DND-41 (cell line): ENCODE data around the gene PAM16.

Experiments
- ATAC-seq: fragments of 200-7000 bp; cut with Tn5 transposase; 3 replicates; pipeline ENCODE4 v1.9.1; 2021; ENCODE audit warnings: low read depth; ENCODE audit not compliant: insufficient read depth
- DNase-seq: peaks from one replicate; pipeline ENCODE4 v3.0.0-alpha.2; 2020
- H2AFZ ChIP-seq: 2 replicates; pipeline ENCODE4 v1.6.0; 2012; ENCODE audit warnings: low read depth, low read length
- H3K27ac ChIP-seq: 2 replicates; pipeline ENCODE4 v1.5.1; 2012; ENCODE audit warnings: low read length, inconsistent platforms
- H3K27me3 ChIP-seq: fragments of 200-600 bp; sonication (generic); 2 replicates; pipeline ENCODE4 v1.6.0; 2012; ENCODE audit warnings: low read length, mild to moderate bottlenecking, inconsistent platforms; ENCODE audit not compliant: insufficient read depth, poor library complexity
- H3K36me3 ChIP-seq: 2 replicates; pipeline ENCODE4 v1.5.1; 2012; ENCODE audit warnings: low read length, inconsistent platforms; ENCODE audit not compliant: insufficient read depth
- H3K4me1 ChIP-seq: 2 replicates; pipeline ENCODE4 v1.5.1; 2012; ENCODE audit warnings: mild to moderate bottlenecking, low read length; ENCODE audit not compliant: insufficient read depth
- H3K4me2 ChIP-seq: 2 replicates; pipeline ENCODE4 v1.6.0; 2012; ENCODE audit warnings: mild to moderate bottlenecking, moderate library complexity, low read length, inconsistent platforms; ENCODE audit not compliant: insufficient read depth
- H3K4me3 ChIP-seq, 2 experiments: fragments of 200-600 bp in 1 of 2; shearing (Covaris generic) in 1 of 2; 2 replicates each; pipeline ENCODE4 v1.5.1; 2012 to 2016; ENCODE audit warnings: inconsistent platforms in 2 of 2, low read length in 2 of 2, mild to moderate bottlenecking in 2 of 2, low read depth in 1 of 2, moderate library complexity in 1 of 2
- H3K79me2 ChIP-seq: 2 replicates; pipeline ENCODE4 v1.6.0; 2012; ENCODE audit warnings: low read length, inconsistent platforms; ENCODE audit not compliant: insufficient read depth
- H3K9ac ChIP-seq: 2 replicates; pipeline ENCODE4 v1.6.0; 2012; ENCODE audit warnings: low read depth, mild to moderate bottlenecking, inconsistent platforms, low read length, moderate library complexity
- H3K9me3 ChIP-seq: 2 replicates; pipeline ENCODE4 v1.5.1; 2012; ENCODE audit warnings: low read length, moderate library complexity, mild to moderate bottlenecking, inconsistent platforms; ENCODE audit not compliant: insufficient read depth, severe bottlenecking
- H4K20me1 ChIP-seq: 2 replicates; pipeline ENCODE4 v1.6.0; 2012; ENCODE audit warnings: low read length; ENCODE audit not compliant: insufficient read depth
- CTCF ChIP-seq: IDR thresholded peaks from 2 replicates; pipeline ENCODE4 v1.5.1; 2012; ENCODE audit warnings: borderline replicate concordance, low read length, moderate library complexity, mild to moderate bottlenecking; ENCODE audit not compliant: poor library complexity, severe bottlenecking; ENCODE audit errors: extremely low read depth
- EZH2 ChIP-seq: IDR thresholded peaks from 3 replicates; pipeline ENCODE4 v1.6.1; 2012; ENCODE audit warnings: borderline replicate concordance, low read depth, mild to moderate bottlenecking, moderate library complexity, low read length, inconsistent platforms; ENCODE audit not compliant: severe bottlenecking

The PAM16 gene

GRCh38 chr16:4338712-4339299, 12.3 kb downstream of the PAM16 start:
- H3K36me3 ChIP-seq = peaks cover 41% of the 10 kb centered on the region
- H3K4me3 ChIP-seq = no peak overlapping the region
- TF ChIP-seq EZH2 (no peak), CTCF (no peak)
- H3K4me1 ChIP-seq = no peaks in the 10 kb centered on the region
- H3K79me2 ChIP-seq = peaks cover 19% of the 10 kb centered on the region
- no peak overlapping the region for H3K27ac ChIP-seq
- H3K9me3 ChIP-seq = no peaks in the 10 kb centered on the region
- ATAC-seq (no peak), DNase-seq (no peak)
- H2AFZ ChIP-seq = no peak overlapping the region
- peaks cover 53% of the 10 kb centered on the region for H4K20me1 ChIP-seq
- H3K4me2 ChIP-seq = no peak overlapping the region
- H3K9ac ChIP-seq = no peak overlapping the region
- no peaks in the 10 kb centered on the region for H3K27me3 ChIP-seq

DNA sequence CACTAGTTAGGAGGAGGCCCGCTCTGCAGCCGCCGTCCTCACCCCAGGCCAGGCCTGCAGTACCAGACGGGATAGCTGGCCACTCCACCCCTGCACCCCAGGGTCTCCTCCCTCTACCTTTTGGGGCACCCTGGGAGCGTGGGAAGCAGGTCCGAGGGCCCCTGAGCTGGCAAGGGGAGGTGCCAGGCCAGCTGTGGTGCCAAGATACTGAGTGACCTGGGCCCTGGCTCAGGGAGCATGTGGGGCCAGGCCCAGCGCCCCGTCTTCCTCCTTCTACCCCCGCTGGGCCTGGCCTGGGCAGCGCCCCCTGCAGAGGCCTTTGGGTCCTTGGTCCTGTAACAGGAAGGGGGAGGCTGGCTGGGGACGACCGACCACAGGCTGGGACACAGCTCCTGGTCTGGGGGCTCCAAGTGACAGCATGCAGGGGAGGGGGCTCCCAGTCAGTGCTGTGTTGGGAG, 13.0 kb downstream of the PAM16 start:
- peaks cover 12% of the 10 kb centered on the region for H3K79me2 ChIP-seq
- H3K9ac ChIP-seq = no peak overlapping the region

DNA sequence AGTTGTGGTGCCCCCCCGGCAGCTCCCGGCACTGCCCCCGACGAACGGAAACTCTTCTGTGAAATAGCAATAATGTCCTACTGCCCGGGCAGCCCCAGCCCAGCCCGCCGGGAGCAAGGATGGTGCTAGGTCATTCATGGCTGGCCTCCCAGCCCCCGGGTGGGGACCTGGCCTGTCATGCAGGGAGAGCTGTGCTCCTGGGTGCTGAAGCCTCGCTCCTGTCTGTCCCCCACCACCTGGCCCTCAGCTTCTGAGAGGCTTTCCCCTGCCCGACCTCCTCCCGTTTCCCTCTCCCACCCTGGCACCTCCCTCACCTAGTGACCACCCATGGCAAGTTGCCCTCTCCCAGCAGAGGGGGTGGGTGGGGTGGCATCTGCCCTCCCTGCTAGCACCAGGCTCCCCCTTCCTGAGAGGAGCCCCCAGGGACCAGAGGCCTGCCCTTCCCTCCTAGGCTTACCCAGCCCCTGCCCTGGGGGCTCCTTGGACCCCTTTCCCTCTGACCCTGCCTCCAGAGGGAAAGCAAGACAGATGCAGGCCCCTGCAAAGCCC, 13.5 kb downstream of the PAM16 start:
- H3K4me1 ChIP-seq = no peaks in the 10 kb centered on the region
- no peak overlapping the region for H3K4me2 ChIP-seq
- H4K20me1 ChIP-seq = peaks cover 45% of the 10 kb centered on the region
- no peak overlapping the region for H3K9ac ChIP-seq
- peaks cover 31% of the 10 kb centered on the region for H3K36me3 ChIP-seq
- no peak overlapping the region for H2AFZ ChIP-seq
- DNase-seq (no peak), ATAC-seq (no peak)
- no peaks in the 10 kb centered on the region for H3K9me3 ChIP-seq
- peaks cover 8% of the 10 kb centered on the region; the same call in 1 of the 2 replicates for H3K79me2 ChIP-seq
- H3K27me3 ChIP-seq = no peaks in the 10 kb centered on the region
- no peak overlapping the region for H3K27ac ChIP-seq
- no peak overlapping the region for H3K4me3 ChIP-seq
- no peak for TF ChIP-seq CTCF
- no peak for TF ChIP-seq EZH2

More for the DNA sequence above, 13.0 kb downstream of the PAM16 start:
- Histone ChIP-seq H4K20me1 (peaks cover 47% of the 10 kb centered on the region), H3K27me3 (no peaks in the 10 kb centered on the region), H3K4me2 (no peak overlapping the region), H3K9me3 (no peaks in the 10 kb centered on the region), H3K27ac (no peak overlapping the region), H3K36me3 (peaks cover 35% of the 10 kb centered on the region), H3K4me3 (no peak overlapping the region), H3K4me1 (no peaks in the 10 kb centered on the region), H2AFZ (no peak overlapping the region)
- TF ChIP-seq CTCF (no peak), EZH2 (no peak)
- DNase-seq = no peak
- ATAC-seq = peak; percentile 18; the same call in 1 of the 3 replicates
